MCF 10A (cell line): ENCODE measurements around the gene SLC38A5. TPM values are rescaled to one million over a fixed set of nuclear protein-coding genes. Genes with fewer than 3 reads are reported as not detected.

Experiments used
- BruUV-seq: library from RNA; stranded (reverse); fragments of 400-500 nt; replicated peaks from 2 replicates; lab custom pipeline; 2021; lab: Mats Ljungman, UMichigan
- CTCF ChIA-PET: fragments of 300-600 bp; sonication (Branson Sonifier 250); formaldehyde crosslinking; extraction: SDS; loops from one replicate; lab custom pipeline; 2021; ENCODE audit warnings: antibody characterized with exemption, inconsistent platforms; lab: Yijun Ruan, JAX
- POLR2A ChIA-PET: fragments of 300-600, 350-650 bp; sonication (Branson Sonifier 250); formaldehyde crosslinking; extraction: SDS; loops from one replicate; lab custom pipeline; 2020; ENCODE audit warnings: antibody characterized with exemption, inconsistent platforms; lab: Yijun Ruan, JAX
- DNase-seq: peaks from one replicate; pipeline ENCODE4 v3.0.0-alpha.2; 2018; ENCODE audit not compliant: unreplicated experiment
- H3K27ac Mint-ChIP-seq: one replicate; pipeline ENCODE4 v1.8.0; 2022; ENCODE audit warnings: mild to moderate bottlenecking, low read depth, mixed read lengths; ENCODE audit not compliant: unreplicated experiment
- H3K27me3 Mint-ChIP-seq: one replicate; pipeline ENCODE4 v1.8.0; 2022; ENCODE audit warnings: mixed read lengths; ENCODE audit not compliant: insufficient read depth, unreplicated experiment
- H3K36me3 Mint-ChIP-seq: one replicate; pipeline ENCODE4 v1.8.0; 2022; ENCODE audit warnings: mild to moderate bottlenecking, moderate library complexity, mixed read lengths; ENCODE audit not compliant: insufficient read depth, unreplicated experiment
- H3K4me1 Mint-ChIP-seq: one replicate; pipeline ENCODE4 v1.8.0; 2022; ENCODE audit warnings: mixed read lengths; ENCODE audit not compliant: insufficient read depth, unreplicated experiment
- H3K4me3 Mint-ChIP-seq: one replicate; pipeline ENCODE4 v1.8.0; 2022; ENCODE audit warnings: mild to moderate bottlenecking, moderate library complexity, mixed read lengths; ENCODE audit not compliant: unreplicated experiment
- H3K9me3 Mint-ChIP-seq: one replicate; pipeline ENCODE4 v1.8.0; 2022; ENCODE audit warnings: mixed read lengths; ENCODE audit not compliant: unreplicated experiment
- intact Hi-C: fragments of 100-400 bp; cut with micrococcal nuclease; formaldehyde crosslinking; loops from 2 replicates; pipeline ENCODE4 v1.14.1; 2022
- total RNA-seq: library from RNA; stranded (reverse); gene quantifications from 2 replicates; pipeline ENCODE4 v1.2.3, GENCODE V29; 2022
- TF ChIP-seq, protein P1 (sequence below): fragments of 200-600 bp; IDR thresholded peaks from one replicate; pipeline ENCODE4 v1.8.0; 2022; ENCODE audit warnings: antibody characterized with exemption, mild to moderate bottlenecking; ENCODE audit not compliant: unreplicated experiment

Gene SLC38A5
- total RNA-seq, 1 experiment from 2014 or later, result 1.4 TPM

DNA sequence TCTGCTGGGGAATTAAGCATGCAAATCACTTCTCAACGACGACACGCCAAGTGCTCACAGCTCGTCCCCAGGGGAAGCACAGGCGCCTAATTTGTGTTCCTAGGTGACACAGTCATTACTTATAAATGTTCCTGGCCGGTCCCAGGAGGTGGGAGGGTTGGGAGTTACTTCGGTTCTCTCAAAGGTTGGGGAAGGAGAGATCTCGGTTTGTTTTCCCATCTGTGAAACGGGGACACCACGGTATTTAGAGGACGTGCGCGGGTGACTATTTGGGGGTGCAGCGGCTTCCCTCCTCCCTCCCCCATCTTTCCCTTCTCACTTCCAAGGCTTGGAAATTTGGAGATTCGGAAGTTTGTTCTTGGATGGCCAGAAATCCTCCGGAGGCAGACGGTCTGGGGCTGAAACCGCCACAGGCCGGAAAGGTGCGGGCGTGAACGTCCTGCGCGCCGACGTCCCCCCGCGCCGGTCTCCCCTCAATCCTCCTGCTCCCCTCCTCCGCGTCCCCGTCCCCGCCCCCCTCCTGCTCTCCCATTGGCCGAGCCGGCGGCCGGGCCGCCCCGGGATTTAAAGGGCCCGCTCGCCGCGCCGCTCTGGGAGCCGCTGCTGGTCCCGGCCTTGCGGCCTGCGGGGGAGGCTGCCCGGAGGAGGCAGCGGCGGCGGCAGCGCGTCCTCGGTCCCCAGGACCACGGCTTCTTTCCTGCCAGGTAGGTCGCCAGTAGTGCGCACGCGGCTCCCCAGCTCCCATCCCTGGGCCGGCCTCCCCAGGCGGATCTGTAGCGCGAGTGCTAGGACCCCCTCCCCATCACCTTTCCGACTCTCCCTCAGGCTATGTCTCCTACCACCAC is 38.6 kb upstream of the SLC38A5 start, which contains the start of gene PORCN:
Gene PORCN (plus strand): TSS at position 593 of the 845 bp plus-strand sequence. CDS start 829 bp downstream, outside the sequence.
- H3K4me1 Mint-ChIP-seq, result peaks cover 5% of the 10 kb centered on the region
- peak within 1 kb of the TSS; percentile 85 for H3K27ac Mint-ChIP-seq
- ChIA-PET CTCF (interaction anchor here (1.2 kb wide), 1 partner anchor 34 kb away, joined by 3 read pairs; no protein-coding TSS in a partner anchor), POLR2A (interaction anchor here (0.6 to 1.6 kb wide), 5 partner anchors 14 to 451 kb away, joined by 3 to 8 read pairs (median 3); partner anchors contain the start of gene FTSJ1)
- TF ChIP-seq, protein P1, sequence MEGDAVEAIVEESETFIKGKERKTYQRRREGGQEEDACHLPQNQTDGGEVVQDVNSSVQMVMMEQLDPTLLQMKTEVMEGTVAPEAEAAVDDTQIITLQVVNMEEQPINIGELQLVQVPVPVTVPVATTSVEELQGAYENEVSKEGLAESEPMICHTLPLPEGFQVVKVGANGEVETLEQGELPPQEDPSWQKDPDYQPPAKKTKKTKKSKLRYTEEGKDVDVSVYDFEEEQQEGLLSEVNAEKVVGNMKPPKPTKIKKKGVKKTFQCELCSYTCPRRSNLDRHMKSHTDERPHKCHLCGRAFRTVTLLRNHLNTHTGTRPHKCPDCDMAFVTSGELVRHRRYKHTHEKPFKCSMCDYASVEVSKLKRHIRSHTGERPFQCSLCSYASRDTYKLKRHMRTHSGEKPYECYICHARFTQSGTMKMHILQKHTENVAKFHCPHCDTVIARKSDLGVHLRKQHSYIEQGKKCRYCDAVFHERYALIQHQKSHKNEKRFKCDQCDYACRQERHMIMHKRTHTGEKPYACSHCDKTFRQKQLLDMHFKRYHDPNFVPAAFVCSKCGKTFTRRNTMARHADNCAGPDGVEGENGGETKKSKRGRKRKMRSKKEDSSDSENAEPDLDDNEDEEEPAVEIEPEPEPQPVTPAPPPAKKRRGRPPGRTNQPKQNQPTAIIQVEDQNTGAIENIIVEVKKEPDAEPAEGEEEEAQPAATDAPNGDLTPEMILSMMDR, result no peak
- H3K36me3 Mint-ChIP-seq, result no peaks in the 10 kb centered on the region
- DNase-seq, result peak; percentile 70
- intact Hi-C loops, result no loop called here
- BruUV-seq, result TSS peak; percentile 82
- H3K27me3 Mint-ChIP-seq, result no peaks in the 10 kb centered on the region
- peak within 1 kb of the TSS; percentile 86 for H3K4me3 Mint-ChIP-seq
- H3K9me3 Mint-ChIP-seq, result no peaks in the 10 kb centered on the region

DNA sequence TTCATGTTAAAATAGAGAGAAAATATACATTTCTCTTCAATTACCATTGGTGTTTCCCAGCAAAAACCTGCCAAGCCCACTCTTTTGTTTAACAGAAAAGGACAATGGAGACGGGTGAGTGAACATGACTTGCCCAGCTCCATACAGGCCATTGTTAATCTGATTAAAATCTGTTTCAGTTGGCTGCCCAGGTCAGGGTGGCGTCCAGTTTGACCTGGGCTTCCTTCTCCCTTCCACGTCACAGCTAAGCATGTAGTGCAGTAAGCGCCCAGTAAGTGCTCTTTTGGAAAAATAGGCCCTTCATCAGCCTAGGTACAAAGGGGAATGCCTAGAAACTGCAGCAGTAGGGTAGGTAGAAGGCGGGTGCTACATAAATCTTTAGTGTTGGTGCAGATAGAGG is 37.2 kb upstream of the SLC38A5 start:
- no peak overlapping the region for H3K27ac Mint-ChIP-seq
- no peaks in the 10 kb centered on the region for H3K27me3 Mint-ChIP-seq
- intact Hi-C loops, result no loop called here
- no peaks in the 10 kb centered on the region for H3K9me3 Mint-ChIP-seq
- CTCF ChIA-PET, result interaction anchor here (1.2 to 1.8 kb wide), 2 partner anchors 13 to 33 kb away, joined by 3 to 5 read pairs; no protein-coding TSS in a partner anchor
- H3K4me1 Mint-ChIP-seq, result peaks cover 5% of the 10 kb centered on the region
- TF ChIP-seq, protein P1, result no peak
- BruUV-seq, result no TSS peak
- DNase-seq, result no peak
- H3K4me3 Mint-ChIP-seq, result peak overlapping the region; percentile 24
- no peaks in the 10 kb centered on the region for H3K36me3 Mint-ChIP-seq
- POLR2A ChIA-PET, result interaction anchor here (1.4 kb wide), 1 partner anchor 424 kb away, joined by 5 read pairs; no protein-coding TSS in a partner anchor

DNA sequence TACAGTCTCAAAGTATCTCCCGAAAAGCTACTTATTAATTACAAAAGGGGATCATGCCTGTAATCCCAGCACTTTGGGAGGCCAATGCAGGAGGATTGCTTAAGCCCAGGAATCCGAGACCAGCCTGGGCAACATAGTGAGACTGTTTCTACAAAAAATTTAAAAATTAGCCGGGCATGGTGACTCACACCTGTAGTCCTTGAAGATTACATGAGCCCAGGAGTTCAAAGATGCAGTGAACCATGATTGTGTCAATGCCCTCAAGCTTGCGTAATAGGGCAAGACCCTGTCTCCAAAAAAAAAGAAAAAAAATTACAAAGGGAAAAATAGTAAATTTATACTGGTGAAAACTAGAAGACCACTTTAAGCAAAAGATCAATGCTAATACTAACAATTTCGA is 35.4 kb upstream of the SLC38A5 start:
- no peaks in the 10 kb centered on the region for H3K27me3 Mint-ChIP-seq
- CTCF ChIA-PET, result interaction anchor here (0.5 to 1.2 kb wide), 2 partner anchors 9 to 864 kb away, joined by 3 read pairs; no protein-coding TSS in a partner anchor
- POLR2A ChIA-PET, result interaction anchor here (1.2 to 2.9 kb wide), 2 partner anchors 15 to 19 kb away, joined by 4 to 8 read pairs; no protein-coding TSS in a partner anchor
- intact Hi-C loops, result no loop called here
- BruUV-seq, result no TSS peak
- H3K9me3 Mint-ChIP-seq, result no peaks in the 10 kb centered on the region
- H3K27ac Mint-ChIP-seq, result no peak overlapping the region
- H3K36me3 Mint-ChIP-seq, result no peaks in the 10 kb centered on the region
- H3K4me1 Mint-ChIP-seq, result no peaks in the 10 kb centered on the region
- no peak overlapping the region for H3K4me3 Mint-ChIP-seq
- DNase-seq, result no peak
- TF ChIP-seq, protein P1, result no peak

DNA sequence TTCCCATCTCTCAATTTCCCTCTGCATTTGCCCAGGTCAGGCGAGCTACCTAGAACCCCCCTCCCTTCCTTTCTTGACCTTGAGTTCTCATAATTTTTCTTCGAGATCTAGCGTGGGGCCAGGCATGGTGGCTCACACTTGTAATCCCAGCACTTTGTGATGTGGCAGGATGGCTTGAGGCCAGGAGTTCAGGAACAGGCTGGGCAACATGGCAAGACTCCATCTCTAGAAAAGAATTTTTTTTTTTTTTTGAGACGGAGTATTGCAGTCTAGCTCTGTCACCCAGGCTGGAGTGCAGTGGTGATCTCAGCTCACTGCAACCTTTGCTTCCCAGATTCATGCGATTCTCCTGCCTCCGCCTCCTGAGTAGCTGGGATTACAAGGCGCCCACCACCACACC is 34.2 kb upstream of the SLC38A5 start:
- TF ChIP-seq, protein P1, result no peak
- Mint-ChIP-seq H3K27ac (no peak overlapping the region), H3K36me3 (no peaks in the 10 kb centered on the region), H3K4me3 (no peak overlapping the region), H3K9me3 (no peaks in the 10 kb centered on the region), H3K27me3 (no peaks in the 10 kb centered on the region), H3K4me1 (no peaks in the 10 kb centered on the region)
- POLR2A ChIA-PET, result interaction anchor here (0.6 to 2.9 kb wide), 3 partner anchors 9 to 689 kb away, joined by 3 to 8 read pairs (median 5); no protein-coding TSS in a partner anchor
- no TSS peak for BruUV-seq
- CTCF ChIA-PET, result interaction anchor here (0.6 to 1.0 kb wide), 2 partner anchors 30 to 31 kb away, joined by 3 read pairs; no protein-coding TSS in a partner anchor
- intact Hi-C loops, result no loop called here
- DNase-seq, result no peak
